AG10803 (cell line): ENCODE results near the gene C4BPA.

Source experiments
- DNase-seq: peaks from one replicate; pipeline ENCODE4 v3.0.0; 2010; ENCODE audit warnings: low read depth
- H3K4me3 ChIP-seq: 2 replicates; pipeline ENCODE4 v1.5.1; 2011; ENCODE audit warnings: mild to moderate bottlenecking, low read length, control low read depth
- CTCF ChIP-seq: conservative IDR thresholded peaks from 2 replicates; pipeline ENCODE4 v1.5.1; 2011; ENCODE audit warnings: mild to moderate bottlenecking, low read length, control low read depth, inconsistent platforms

The C4BPA gene

DNA sequence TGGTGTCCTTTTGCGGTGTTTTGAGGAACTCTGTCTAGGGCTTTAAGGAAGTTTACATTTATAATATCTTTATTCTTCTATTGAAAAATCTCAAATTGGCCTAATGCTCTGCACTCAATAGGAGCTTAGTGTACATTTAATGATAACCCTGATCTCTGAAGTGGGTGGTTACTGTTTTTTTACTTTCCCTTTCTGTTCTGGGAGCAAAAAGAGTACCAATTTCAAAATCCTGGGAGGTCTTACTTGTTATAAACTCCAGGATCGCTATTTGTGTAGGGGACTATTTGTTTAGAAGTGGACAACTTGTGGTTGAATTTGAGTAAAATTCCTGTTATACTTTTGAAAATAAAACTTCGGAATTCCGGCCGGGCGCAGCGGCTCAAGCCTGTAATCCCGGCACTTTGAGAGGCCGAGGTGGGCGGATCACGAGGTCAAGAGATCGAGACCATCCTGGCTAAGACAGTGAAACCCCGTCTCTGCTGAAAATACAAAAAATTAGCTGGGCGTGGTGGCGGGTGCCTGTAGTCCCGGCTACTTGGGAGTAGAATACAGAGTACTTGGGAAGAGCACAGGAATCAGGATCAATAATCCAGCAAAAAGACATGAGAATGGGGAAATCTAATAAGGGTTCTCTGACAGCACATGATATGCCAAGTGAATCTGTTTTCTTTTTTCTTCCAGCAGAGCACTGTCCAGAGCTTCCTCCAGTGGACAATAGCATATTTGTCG lies 14.2 kb upstream of the C4BPA start:
- no peak for DNase-seq
- no peak for TF ChIP-seq CTCF
- H3K4me3 ChIP-seq = no peak overlapping the region

GRCh38 chr1:207091200-207091908 lies 12.7 kb upstream of the C4BPA start:
- DNase-seq = no peak
- TF ChIP-seq CTCF = no peak
- no peak overlapping the region for H3K4me3 ChIP-seq

DNA sequence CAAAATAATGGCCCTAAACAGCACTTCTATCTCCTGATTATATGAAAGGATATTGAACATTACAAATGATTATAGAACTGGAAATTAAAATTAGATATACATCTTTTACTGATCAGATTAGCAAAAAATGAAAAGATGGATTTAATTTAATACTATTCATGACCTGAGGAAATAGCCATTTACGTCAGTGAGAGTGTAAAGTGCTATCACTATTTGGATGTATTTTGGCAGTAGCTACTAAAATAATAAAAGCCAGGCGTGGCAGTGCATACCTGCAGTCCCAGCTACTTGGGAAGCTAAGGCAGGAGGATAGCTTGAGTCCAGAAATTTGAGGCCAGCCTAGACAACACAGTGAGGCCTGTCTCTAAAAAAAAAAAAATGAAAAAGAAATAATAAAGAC lies 10.1 kb upstream of the C4BPA start:
- no peak overlapping the region for H3K4me3 ChIP-seq
- DNase-seq = no peak
- no peak for TF ChIP-seq CTCF

DNA sequence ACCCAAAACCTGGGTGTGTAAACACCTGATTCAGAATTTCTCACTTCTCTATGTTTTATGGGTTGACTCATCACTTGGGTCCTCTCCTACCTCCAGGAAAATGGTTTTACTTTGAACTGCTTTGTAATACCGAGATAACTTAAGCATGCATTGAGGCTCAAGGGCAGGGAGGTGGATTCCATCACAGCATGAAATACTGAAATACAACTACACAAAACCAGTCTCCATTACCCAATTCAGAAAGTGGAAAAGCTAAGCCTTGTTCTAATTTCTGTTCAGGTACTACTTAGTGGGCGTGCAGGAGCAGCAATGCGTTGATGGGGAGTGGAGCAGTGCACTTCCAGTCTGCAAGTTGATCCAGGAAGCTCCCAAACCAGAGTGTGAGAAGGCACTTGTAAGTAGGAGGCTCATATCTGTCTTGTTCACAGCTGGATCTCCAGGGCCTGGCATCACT lies 6.1 kb upstream of the C4BPA start:
- no peak overlapping the region for H3K4me3 ChIP-seq
- no peak for TF ChIP-seq CTCF
- no peak for DNase-seq

- TF ChIP-seq CTCF = no peak
- no peak overlapping the region for H3K4me3 ChIP-seq
- DNase-seq = no peak
Measured at GRCh38 chr1:207101720-207102119, 2.3 kb upstream of the C4BPA start.

DNA sequence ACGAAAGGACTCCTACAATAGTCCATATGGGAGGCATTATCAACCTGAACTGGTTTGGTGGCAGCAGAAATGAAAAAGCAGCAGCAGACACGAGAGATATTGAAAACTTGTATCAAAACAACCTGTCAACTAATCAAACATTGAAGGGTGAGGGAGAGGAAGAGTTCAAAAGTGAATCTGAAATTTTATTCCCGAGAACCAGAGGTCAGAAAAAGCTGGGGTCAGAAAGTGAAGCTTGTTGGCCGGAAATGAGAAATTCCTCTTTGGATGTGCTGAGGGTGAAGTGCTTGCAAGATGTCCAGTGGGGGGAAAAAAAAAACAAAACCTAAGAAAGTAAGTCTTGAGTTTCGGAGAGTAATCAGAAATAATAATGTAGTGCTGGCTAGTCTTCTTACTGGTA lies 1.9 kb upstream of the C4BPA start:
- no peak for DNase-seq
- TF ChIP-seq CTCF = no peak
- no peak overlapping the region for H3K4me3 ChIP-seq

DNA sequence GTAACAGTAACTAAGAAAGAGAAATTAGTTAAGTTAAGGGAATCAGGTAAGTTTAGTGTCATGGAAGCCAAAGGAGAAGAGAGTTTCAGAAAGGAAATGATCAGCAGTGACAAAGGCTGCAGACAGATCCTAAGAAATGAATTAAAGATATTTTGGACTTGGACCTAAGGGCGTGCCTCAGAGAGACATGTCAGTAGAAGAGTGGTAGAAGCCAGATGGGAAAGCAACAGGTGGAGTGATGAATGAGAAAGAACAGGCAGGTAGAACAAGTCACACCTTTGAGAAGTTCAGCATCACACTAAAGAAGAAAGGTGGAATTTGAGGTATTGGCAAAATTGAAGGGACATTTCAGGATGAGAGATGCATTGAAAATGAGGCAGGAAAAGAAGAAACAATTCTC lies 1.4 kb upstream of the C4BPA start:
- TF ChIP-seq CTCF = no peak
- no peak overlapping the region for H3K4me3 ChIP-seq
- no peak for DNase-seq
